PFSK-1 (cell line): ENCODE results near the gene MAGI2.

Source experiments
- FOXP2 ChIP-seq: optimal IDR thresholded peaks from 2 replicates; pipeline ENCODE3; 2011; ENCODE audit warnings: borderline replicate concordance, control low read depth, inconsistent platforms; ENCODE audit not compliant: insufficient read depth; ENCODE audit errors: extremely low read length, extremely low read depth
- POLR2AphosphoS5 ChIP-seq: IDR thresholded peaks from 2 replicates; pipeline ENCODE4 v1.6.1; 2012; ENCODE audit warnings: low read depth, mild to moderate bottlenecking, control low read depth, low read length, moderate library complexity
- SIN3A ChIP-seq: IDR thresholded peaks from 2 replicates; pipeline ENCODE4 v1.6.1; 2012; ENCODE audit warnings: mild to moderate bottlenecking, low read length, moderate library complexity, borderline replicate concordance; ENCODE audit not compliant: insufficient read depth
- TAF1 ChIP-seq: IDR thresholded peaks from 2 replicates; pipeline ENCODE4 v1.6.1; 2012; ENCODE audit warnings: low read length, control low read depth, borderline replicate concordance; ENCODE audit not compliant: insufficient read depth
- TF ChIP-seq, protein P1 (sequence below), 2 experiments: IDR thresholded peaks; 2 replicates each; pipeline versions ENCODE4 v1.6.1 to v1.8.0; 2011 to 2012; ENCODE audit warnings: low read depth in 2 of 2, low read length in 2 of 2, control low read depth in 1 of 2, inconsistent platforms in 1 of 2, mild to moderate bottlenecking in 1 of 2, moderate library complexity in 1 of 2; ENCODE audit not compliant: insufficient read depth in 1 of 2

- no peak for TF ChIP-seq TAF1
- TF ChIP-seq POLR2AphosphoS5 = no peak
- TF ChIP-seq SIN3A = no peak
- TF ChIP-seq, protein P1, sequence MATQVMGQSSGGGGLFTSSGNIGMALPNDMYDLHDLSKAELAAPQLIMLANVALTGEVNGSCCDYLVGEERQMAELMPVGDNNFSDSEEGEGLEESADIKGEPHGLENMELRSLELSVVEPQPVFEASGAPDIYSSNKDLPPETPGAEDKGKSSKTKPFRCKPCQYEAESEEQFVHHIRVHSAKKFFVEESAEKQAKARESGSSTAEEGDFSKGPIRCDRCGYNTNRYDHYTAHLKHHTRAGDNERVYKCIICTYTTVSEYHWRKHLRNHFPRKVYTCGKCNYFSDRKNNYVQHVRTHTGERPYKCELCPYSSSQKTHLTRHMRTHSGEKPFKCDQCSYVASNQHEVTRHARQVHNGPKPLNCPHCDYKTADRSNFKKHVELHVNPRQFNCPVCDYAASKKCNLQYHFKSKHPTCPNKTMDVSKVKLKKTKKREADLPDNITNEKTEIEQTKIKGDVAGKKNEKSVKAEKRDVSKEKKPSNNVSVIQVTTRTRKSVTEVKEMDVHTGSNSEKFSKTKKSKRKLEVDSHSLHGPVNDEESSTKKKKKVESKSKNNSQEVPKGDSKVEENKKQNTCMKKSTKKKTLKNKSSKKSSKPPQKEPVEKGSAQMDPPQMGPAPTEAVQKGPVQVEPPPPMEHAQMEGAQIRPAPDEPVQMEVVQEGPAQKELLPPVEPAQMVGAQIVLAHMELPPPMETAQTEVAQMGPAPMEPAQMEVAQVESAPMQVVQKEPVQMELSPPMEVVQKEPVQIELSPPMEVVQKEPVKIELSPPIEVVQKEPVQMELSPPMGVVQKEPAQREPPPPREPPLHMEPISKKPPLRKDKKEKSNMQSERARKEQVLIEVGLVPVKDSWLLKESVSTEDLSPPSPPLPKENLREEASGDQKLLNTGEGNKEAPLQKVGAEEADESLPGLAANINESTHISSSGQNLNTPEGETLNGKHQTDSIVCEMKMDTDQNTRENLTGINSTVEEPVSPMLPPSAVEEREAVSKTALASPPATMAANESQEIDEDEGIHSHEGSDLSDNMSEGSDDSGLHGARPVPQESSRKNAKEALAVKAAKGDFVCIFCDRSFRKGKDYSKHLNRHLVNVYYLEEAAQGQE (IDR thresholded peaks at IDR 0.05; ENCODE audit: insufficient read depth in 1 of 2, low read depth in 2 of 2, low read length in 2 of 2) = no peak
- no peak for TF ChIP-seq FOXP2
Measured at GRCh38 chr7:78616539-78616938, 836.9 kb downstream of the MAGI2 start.
